ENCODE data around the gene RALBP1. TPM values are rescaled to one million over a fixed set of nuclear protein-coding genes. Genes with fewer than 3 reads are reported as not detected.

Gene RALBP1
- total and polyA plus RNA-seq, 2 of the 8 experiments (the other 6 are each of a cell fraction or from before 2014, with no cell fraction given), result 40.3 to 67.8 TPM

DNA sequence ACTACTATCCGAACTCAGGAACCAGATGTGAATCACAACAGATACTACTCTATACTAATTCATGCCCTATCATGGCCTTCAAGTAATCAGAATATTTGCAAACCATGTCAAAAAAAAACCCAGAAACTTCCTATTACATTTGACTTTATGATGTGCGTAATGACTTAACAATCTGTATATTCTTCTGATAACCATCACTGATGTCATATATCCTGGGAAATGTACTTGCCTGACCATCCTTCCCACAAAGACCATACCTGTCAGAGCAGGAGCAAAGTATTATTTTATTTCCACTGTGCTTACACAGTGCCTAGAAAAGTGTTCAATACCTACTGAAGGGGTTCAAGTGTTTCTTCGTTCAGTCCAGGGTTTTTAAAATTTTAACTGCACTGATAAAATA, 111.5 kb downstream of the RALBP1 start (continued):
- TF ChIP-seq HDAC2 (IDR thresholded peaks at IDR 0.05; ENCODE audit: borderline replicate concordance in 1 of 2, low read depth in 2 of 2, low read length in 2 of 2) (no peak), CBX5 (IDR thresholded peaks at IDR 0.05; ENCODE audit: low read depth, low read length) (no peak), SP4 (IDR thresholded peaks at IDR 0.05; ENCODE audit: low read length) (no peak), EP300 (IDR thresholded peaks at IDR 0.05; ENCODE audit: borderline replicate concordance in 1 of 2, low read depth in 2 of 2, low read length in 2 of 2) (no peak), CHD1 (IDR thresholded peaks at IDR 0.05; ENCODE audit: low read depth, low read length) (no peak), KDM4A (IDR thresholded peaks at IDR 0.05; ENCODE audit: low read depth, low read length, severe bottlenecking) (no peak)

Small RNAs within 50 kb of the gene (small RNA-seq; reads per million reads assigned to genes)
- gene RNU2-27P (ENCODE audit: insufficient read depth), result not detected

Other genes with a start within 250 kb of the RALBP1 start
- 19.1 and 19.8 TPM in 2 replicates for gene TWSG1, start 140.7 kb upstream of the RALBP1 start, total RNA-seq (2021; fragmentation: NEBNext Ultra II Directional; extraction: Animal tissue kit (Norgen Biotek cat#: 25700))
- gene TWSG1, start 140.7 kb upstream of the RALBP1 start, polyA plus RNA-seq (2011; rRNA removed), result 11.8 TPM in 2 replicates
- gene PPP4R1, start 139.0 kb downstream of the RALBP1 start, total RNA-seq (2021; fragmentation: NEBNext Ultra II Directional; extraction: Animal tissue kit (Norgen Biotek cat#: 25700)), result 96.1 and 108 TPM in 2 replicates
- 59.6 and 67.4 TPM in 2 replicates for gene PPP4R1, start 139.0 kb downstream of the RALBP1 start, polyA plus RNA-seq (2011; rRNA removed)
- 39.3 and 40.9 TPM in 2 replicates for gene RAB31, start 232.8 kb downstream of the RALBP1 start, total RNA-seq (2021; fragmentation: NEBNext Ultra II Directional; extraction: Animal tissue kit (Norgen Biotek cat#: 25700))
- gene RAB31, start 232.8 kb downstream of the RALBP1 start, polyA plus RNA-seq (2011; rRNA removed), result 15.2 TPM in 2 replicates

Data from H1 (cell line).